Measurements from ENCODE around the gene KRTAP27-1.

KRTAP27-1 gene

GRCh38 chr21:30289215-30289614 lies 48.3 kb downstream of the KRTAP27-1 start, which contains the start of gene KRTAP25-1:
Gene KRTAP25-1, minus strand, starts transcription at chr21:30289514. Its CDS starts 24 bp downstream, at chr21:30289490.
- no peak for DNase-seq (ENCODE audit: extremely low read depth in 1 of 2, low read depth in 1 of 2)
